Adrenal gland (tissue), 5 donors: ENCODE data around the gene PCDH9.

Source experiments
- CTCF ChIP-seq, 6 experiments: fragments of 450-650 bp in 4 of 6; fragments of 200-600 bp in 2 of 6; sonication (generic) in 1 of 6; IDR thresholded peaks; 1 replicate in 5 of 6; 2 replicates in 1 of 6; pipeline versions ENCODE4 v1.5.1 to v1.8.0; 2016 to 2021; ENCODE audit warnings: antibody characterized with exemption in 6 of 6, mild to moderate bottlenecking in 2 of 6, moderate library complexity in 1 of 6
- POLR2A ChIP-seq, 2 donors: fragments of 450-650 bp; IDR thresholded peaks; one replicate each; pipeline ENCODE4 v1.6.1; 2017; ENCODE audit warnings: antibody characterized with exemption in 2 of 2, mild to moderate bottlenecking in 2 of 2, moderate library complexity in 1 of 2
- donor health status: DM: no; HTN: no; CAD: no.

GRCh38 chr13:66301482-66301881, 928.7 kb downstream of the PCDH9 start:
- no peak for TF ChIP-seq CTCF (IDR thresholded peaks at IDR 0.05)
- no peak for TF ChIP-seq POLR2A (IDR thresholded peaks at IDR 0.05)
